A673 (cell line): ENCODE results near the gene SENP6.

ENCODE experiments used
- EZH2 ChIP-seq: fragments of 200-600 bp; sonication (generic); IDR thresholded peaks from 2 replicates; pipeline ENCODE4 v1.6.1; 2017; ENCODE audit warnings: borderline replicate concordance, low read depth, mild to moderate bottlenecking, mixed read lengths, antibody characterized with exemption, low read length; ENCODE audit not compliant: poor library complexity, severe bottlenecking
- TF ChIP-seq, protein P1 (sequence below): fragments of 300-800, 200-600 bp; sonication (generic); conservative IDR thresholded peaks from 2 replicates; pipeline ENCODE4 v1.5.1; 2017; ENCODE audit warnings: low read depth, mild to moderate bottlenecking, antibody characterized with exemption, low read length, moderate library complexity, mixed read lengths

GRCh38 chr6:75711173-75711572 is 109.5 kb downstream of the SENP6 start:
- TF ChIP-seq, protein P1, sequence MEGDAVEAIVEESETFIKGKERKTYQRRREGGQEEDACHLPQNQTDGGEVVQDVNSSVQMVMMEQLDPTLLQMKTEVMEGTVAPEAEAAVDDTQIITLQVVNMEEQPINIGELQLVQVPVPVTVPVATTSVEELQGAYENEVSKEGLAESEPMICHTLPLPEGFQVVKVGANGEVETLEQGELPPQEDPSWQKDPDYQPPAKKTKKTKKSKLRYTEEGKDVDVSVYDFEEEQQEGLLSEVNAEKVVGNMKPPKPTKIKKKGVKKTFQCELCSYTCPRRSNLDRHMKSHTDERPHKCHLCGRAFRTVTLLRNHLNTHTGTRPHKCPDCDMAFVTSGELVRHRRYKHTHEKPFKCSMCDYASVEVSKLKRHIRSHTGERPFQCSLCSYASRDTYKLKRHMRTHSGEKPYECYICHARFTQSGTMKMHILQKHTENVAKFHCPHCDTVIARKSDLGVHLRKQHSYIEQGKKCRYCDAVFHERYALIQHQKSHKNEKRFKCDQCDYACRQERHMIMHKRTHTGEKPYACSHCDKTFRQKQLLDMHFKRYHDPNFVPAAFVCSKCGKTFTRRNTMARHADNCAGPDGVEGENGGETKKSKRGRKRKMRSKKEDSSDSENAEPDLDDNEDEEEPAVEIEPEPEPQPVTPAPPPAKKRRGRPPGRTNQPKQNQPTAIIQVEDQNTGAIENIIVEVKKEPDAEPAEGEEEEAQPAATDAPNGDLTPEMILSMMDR = no peak
- TF ChIP-seq EZH2 = no peak
